Panc1 (cell line): ENCODE data around the gene MAGI1. TPM values are rescaled to one million over a fixed set of nuclear protein-coding genes. Genes with fewer than 3 reads are reported as not detected.

Source experiments
- ATAC-seq: fragments of 200-7000 bp; cut with Tn5 transposase; 2 replicates; pipeline ENCODE4 v1.9.1; 2020; ENCODE audit warnings: mild to moderate bottlenecking, moderate library complexity
- BruUV-seq: library from RNA; stranded (reverse); fragments of 400-500 nt; replicated peaks from 2 replicates; lab custom pipeline; 2021; lab: Mats Ljungman, UMichigan
- CTCF ChIA-PET: fragments of 300-600 bp; sonication (Branson Sonifier 250); formaldehyde crosslinking; loops from one replicate; lab custom pipeline; 2022; ENCODE audit warnings: antibody characterized with exemption; lab: Charles Lee
- POLR2A ChIA-PET: fragments of 300-600 bp; sonication (Branson Sonifier 250); formaldehyde crosslinking; loops from one replicate; lab custom pipeline; 2022; ENCODE audit warnings: antibody characterized with exemption; lab: Charles Lee
- DNase-seq: peaks from one replicate; pipeline ENCODE4 v3.0.0-alpha.2; 2010; ENCODE audit warnings: low read depth, low spot score
- H3K27ac ChIP-seq: 2 replicates; pipeline ENCODE4 v1.5.1; 2011; ENCODE audit warnings: mild to moderate bottlenecking, low read length, inconsistent platforms
- H3K27me3 ChIP-seq: fragments of 200-500 bp; sonication (Bioruptor generic); 2 replicates; pipeline ENCODE4 v1.6.0; 2014; ENCODE audit warnings: low read length, inconsistent platforms; ENCODE audit not compliant: control insufficient read depth, insufficient read depth
- H3K36me3 ChIP-seq: fragments of 200-500 bp; sonication (Bioruptor generic); 2 replicates; pipeline ENCODE4 v1.5.1; 2014; ENCODE audit warnings: inconsistent platforms, mild to moderate bottlenecking, low read length, moderate library complexity; ENCODE audit not compliant: control insufficient read depth, insufficient read depth
- H3K4me1 ChIP-seq: 2 replicates; pipeline ENCODE4 v1.5.1; 2011; ENCODE audit warnings: inconsistent platforms, mild to moderate bottlenecking, low read length, moderate library complexity; ENCODE audit not compliant: control insufficient read depth, insufficient read depth
- H3K4me3 ChIP-seq, 2 experiments: 2 replicates each; pipeline ENCODE4 v1.5.1; 2011 to 2012; ENCODE audit warnings: low read depth in 2 of 2, low read length in 2 of 2, mild to moderate bottlenecking in 2 of 2, inconsistent platforms in 1 of 2, moderate library complexity in 1 of 2
- H3K9me3 ChIP-seq: fragments of 200-500 bp; sonication (Bioruptor generic); 2 replicates; pipeline ENCODE4 v1.5.1; 2014; ENCODE audit warnings: low read depth, mild to moderate bottlenecking, inconsistent platforms, low read length, moderate library complexity; ENCODE audit not compliant: control insufficient read depth, insufficient read depth
- CTCF ChIP-seq: fragments of 450-650 bp; IDR thresholded peaks from 2 replicates; pipeline ENCODE4 v1.5.1; 2017; ENCODE audit warnings: mild to moderate bottlenecking
- POLR2AphosphoS5 ChIP-seq: IDR thresholded peaks from 2 replicates; pipeline ENCODE4 v1.6.1; 2012; ENCODE audit warnings: mild to moderate bottlenecking, low read depth, low read length, moderate library complexity
- REST ChIP-seq, 2 experiments: IDR thresholded peaks; 2 replicates each; pipeline ENCODE4 v1.6.1; 2011 to 2012; ENCODE audit warnings: low read depth in 2 of 2, control low read depth in 1 of 2, low read length in 1 of 2, mild to moderate bottlenecking in 1 of 2, moderate library complexity in 1 of 2; ENCODE audit not compliant: insufficient read depth in 1 of 2
- SIN3A ChIP-seq: IDR thresholded peaks from 2 replicates; pipeline ENCODE4 v1.6.1; 2012; ENCODE audit warnings: low read depth, mild to moderate bottlenecking, low read length, moderate library complexity, borderline replicate concordance; ENCODE audit not compliant: insufficient read depth
- TCF7L2 ChIP-seq: IDR thresholded peaks from 2 replicates; pipeline ENCODE4 v1.6.1; 2011; ENCODE audit warnings: mild to moderate bottlenecking, low read depth, low read length, inconsistent platforms
- in situ Hi-C: cut with HindIII; loops from 2 replicates; pipeline ENCODE4 v1.10.0; 2016; ENCODE audit warnings: low sequenced_read_pairs, low pct_unique_long_range_greater_than_20kb
- intact Hi-C: fragments of 100-400 bp; cut with micrococcal nuclease; formaldehyde crosslinking; loops from one replicate; pipeline ENCODE4 v1.10.0; 2022; ENCODE audit not compliant: unreplicated experiment
- total RNA-seq: library from RNA; stranded (reverse); gene quantifications from one replicate; pipeline ENCODE4 v1.2.1, GENCODE V29; 2021; ENCODE audit not compliant: unreplicated experiment

MAGI1 gene
- total RNA-seq, 1 experiment from 2014 or later = 9.5 TPM

GRCh38 chr3:66014056-66014455 lies 24.7 kb downstream of the MAGI1 start:
- Histone ChIP-seq H3K36me3 (no peaks in the 10 kb centered on the region), H3K4me1 (no peaks in the 10 kb centered on the region; the same call in 1 of the 2 replicates), H3K9me3 (no peaks in the 10 kb centered on the region), H3K27me3 (no peaks in the 10 kb centered on the region), H3K27ac (no peak overlapping the region), H3K4me3 (no peak overlapping the region)
- TF ChIP-seq SIN3A = no peak
- TF ChIP-seq POLR2AphosphoS5 = no peak
- TF ChIP-seq REST (IDR thresholded peaks at IDR 0.05; ENCODE audit: insufficient read depth in 1 of 2, low read depth in 2 of 2, low read length in 1 of 2) = no peak
- no peak for TF ChIP-seq TCF7L2
- no peak for TF ChIP-seq CTCF
- intact Hi-C loops (no loop called here), in situ Hi-C loops (no loop called here)
- ATAC-seq (no peak), DNase-seq (no peak)
- ChIA-PET POLR2A (no interaction called here), CTCF (no interaction called here)
- no TSS peak for BruUV-seq

GRCh38 chr3:66012711-66013110 lies 26.0 kb downstream of the MAGI1 start:
- DNase-seq (no peak), ATAC-seq (no peak)
- in situ Hi-C loops = no loop called here
- CTCF ChIA-PET = no interaction called here
- Histone ChIP-seq H3K4me1 (no peaks in the 10 kb centered on the region; the same call in 1 of the 2 replicates), H3K27ac (no peak overlapping the region), H3K36me3 (no peaks in the 10 kb centered on the region), H3K9me3 (no peaks in the 10 kb centered on the region), H3K27me3 (no peaks in the 10 kb centered on the region), H3K4me3 (no peak overlapping the region)
- intact Hi-C loops = no loop called here
- no TSS peak for BruUV-seq
- no peak for TF ChIP-seq REST (IDR thresholded peaks at IDR 0.05; ENCODE audit: insufficient read depth in 1 of 2, low read depth in 2 of 2, low read length in 1 of 2)
- TF ChIP-seq TCF7L2 = no peak
- POLR2A ChIA-PET = no interaction called here
